GM19372 (cell line): ENCODE measurements around the gene TRAPPC5.

Experiments used
- ATAC-seq: cut with Tn5 transposase; IDR thresholded peaks from one replicate; pipeline ENCODE4 v1.9.1; 2021; ENCODE audit warnings: mild to moderate bottlenecking, low read depth, moderate library complexity; ENCODE audit not compliant: unreplicated experiment

TRAPPC5 gene

DNA sequence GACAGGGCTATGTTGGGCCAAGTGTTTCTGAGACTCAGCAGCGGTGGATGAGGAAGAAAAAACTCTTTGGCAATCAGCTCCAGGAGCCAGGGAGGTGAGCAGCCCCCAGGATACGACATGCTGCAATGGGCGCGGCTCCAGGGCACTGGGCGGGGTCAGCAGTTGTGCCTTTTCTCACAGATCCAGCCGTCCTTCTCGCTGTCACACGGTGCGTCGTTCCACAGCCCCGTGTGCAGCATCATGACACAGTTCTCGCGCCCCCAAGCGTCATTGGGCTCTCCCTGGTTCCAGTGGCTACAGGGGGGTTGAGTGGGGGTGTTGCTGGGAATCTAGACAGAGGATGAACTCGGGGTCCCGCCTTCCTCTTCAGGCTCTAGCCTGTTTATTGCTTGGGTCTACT lies 48.6 kb downstream of the TRAPPC5 start:
- ATAC-seq, result no peak

GRCh38 chr19:7729831-7730285 lies 49.2 kb downstream of the TRAPPC5 start:
- ATAC-seq, result no peak

GRCh38 chr19:7730286-7731217 lies 49.9 kb downstream of the TRAPPC5 start:
- no peak for ATAC-seq

DNA sequence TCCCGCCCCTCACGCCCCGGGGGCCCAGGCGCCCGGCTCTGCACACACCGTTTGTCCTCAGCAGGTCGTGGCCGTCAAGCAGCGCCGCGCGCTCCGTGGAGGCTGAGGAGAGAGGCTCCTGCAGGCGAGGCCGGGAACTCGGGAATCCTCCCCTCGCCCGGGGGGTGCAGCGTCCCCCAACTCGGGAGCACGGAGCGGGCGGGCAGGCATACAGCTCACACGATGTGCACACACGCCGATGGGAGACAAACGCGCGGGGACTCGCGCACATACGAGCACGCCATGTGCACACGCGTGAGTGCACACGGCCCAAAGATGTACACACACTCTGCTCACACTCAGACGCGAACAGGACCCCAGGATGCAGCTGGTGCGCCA lies 50.6 kb downstream of the TRAPPC5 start:
- ATAC-seq, result no peak

DNA sequence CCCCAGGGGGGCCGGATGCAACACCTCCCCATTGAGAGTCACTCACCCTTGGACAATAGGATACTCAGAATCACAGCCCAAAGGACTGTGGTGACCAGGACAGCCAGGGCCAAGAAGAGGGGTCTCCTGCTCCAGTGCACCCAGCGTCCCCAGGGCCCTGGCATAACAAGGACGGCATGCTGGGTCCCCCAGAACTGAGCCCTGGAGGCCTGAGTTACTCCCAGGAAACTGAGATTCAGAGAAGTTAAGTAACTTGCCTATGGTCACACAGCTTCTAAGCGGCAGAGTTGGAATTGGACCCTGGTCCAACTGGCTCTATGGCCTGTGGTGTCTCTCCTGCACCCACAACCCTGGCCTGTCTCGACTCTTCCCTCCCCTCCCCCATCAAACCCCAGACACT lies 51.0 kb downstream of the TRAPPC5 start:
- ATAC-seq, result no peak

GRCh38 chr19:7732045-7732444 lies 51.4 kb downstream of the TRAPPC5 start, which contains the start of gene CLEC4G:
Gene CLEC4G (minus strand): TSS chr19:7732110. CDS start chr19:7732102, 8 bp downstream.
- ATAC-seq, result no peak

GRCh38 chr19:7733376-7733775 lies 52.7 kb downstream of the TRAPPC5 start:
- no peak for ATAC-seq

GRCh38 chr19:7734220-7735203 lies 53.9 kb downstream of the TRAPPC5 start:
- no peak for ATAC-seq

- no peak for ATAC-seq
Observed at GRCh38 chr19:7736148-7736547, 55.5 kb downstream of the TRAPPC5 start.

DNA sequence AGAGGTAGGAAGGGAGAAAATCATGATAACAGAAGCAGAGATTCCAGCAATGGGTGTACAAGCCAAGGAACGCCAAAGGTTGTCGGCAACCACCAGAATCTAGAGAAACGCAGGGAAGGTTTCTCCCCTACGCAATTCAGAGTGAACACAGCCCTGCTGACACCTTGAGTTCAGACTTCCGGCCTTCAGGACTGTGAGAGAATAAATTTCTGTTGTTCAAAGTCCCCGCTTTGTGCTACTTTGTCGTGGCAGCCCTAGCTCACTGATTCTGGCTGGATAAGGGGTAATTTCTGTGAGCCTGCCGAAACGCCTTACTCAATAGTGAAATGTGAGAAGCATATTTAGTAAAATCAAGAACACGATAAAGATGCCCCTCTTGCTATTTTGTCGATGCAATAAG lies 56.6 kb downstream of the TRAPPC5 start:
- no peak for ATAC-seq
